ENCODE data around the gene CHST15. TPM values are rescaled to one million over a fixed set of nuclear protein-coding genes. Genes with fewer than 3 reads are reported as not detected.
A peak's percentile ranks its signal among the peaks of the same experiment; 100 is the strongest.

Gene CHST15
- total and polyA plus RNA-seq, 11 donors, result 0.88 to 27.1 (median 4.1) TPM

- Histone ChIP-seq H3K4me1 (peaks cover 0 to 11% (median 0%) of the 10 kb centered on the region in 12 donors), H3K4me3 (no peak overlapping the region), H3K27ac (no peak overlapping the region), H3K27me3 (no peaks in the 10 kb centered on the region), H3K9me3 (no peaks in the 10 kb centered on the region), H3K36me3 (no peaks in the 10 kb centered on the region)
- no peak for TF ChIP-seq CTCF (IDR thresholded peaks at IDR 0.05)
- no peak for TF ChIP-seq POLR2A (IDR thresholded peaks at IDR 0.05)
- peak in 2 of 4 donors; percentile 41 to 58 for ATAC-seq
- intact Hi-C loops (cut with DNase I), result no loop called here
- WGBS, 4 donors, result 76 to 90% (median 83%) methylated on average over 25 to 29 of the region's 29 CpGs
- no peak for DNase-seq
Observed at GRCh38 chr10:124056337-124056980, 36.9 kb downstream of the CHST15 start.

- TF ChIP-seq CTCF (IDR thresholded peaks at IDR 0.05), result no peak
- no peak for TF ChIP-seq POLR2A (IDR thresholded peaks at IDR 0.05)
- 25 to 37% (median 29%) methylated on average over 2 of the region's 2 CpGs for WGBS, 4 donors
- H3K9me3 ChIP-seq, result no peaks in the 10 kb centered on the region
- no peaks in the 10 kb centered on the region for H3K27me3 ChIP-seq
- H3K4me3 ChIP-seq, result no peak overlapping the region
- H3K36me3 ChIP-seq, result no peaks in the 10 kb centered on the region
- peaks cover 0 to 11% (median 0%) of the 10 kb centered on the region in 12 donors for H3K4me1 ChIP-seq
- no peak overlapping the region for H3K27ac ChIP-seq
- ATAC-seq (no peak), DNase-seq (no peak)
- intact Hi-C loops (cut with DNase I), result no loop called here
Observed at GRCh38 chr10:124053971-124054370, 39.4 kb downstream of the CHST15 start.

GRCh38 chr10:124052561-124052960 lies 40.8 kb downstream of the CHST15 start:
- Histone ChIP-seq H3K9me3 (no peaks in the 10 kb centered on the region), H3K27ac (no peak overlapping the region), H3K36me3 (no peaks in the 10 kb centered on the region), H3K4me1 (peaks cover 0 to 11% (median 0%) of the 10 kb centered on the region in 12 donors), H3K4me3 (no peak overlapping the region), H3K27me3 (no peaks in the 10 kb centered on the region)
- no peak for TF ChIP-seq CTCF (IDR thresholded peaks at IDR 0.05)
- WGBS, 4 donors, result 95 to 98% (median 96%) methylated on average over 10 of the region's 10 CpGs
- ATAC-seq, result no peak
- DNase-seq, result no peak
- intact Hi-C loops (cut with DNase I), result no loop called here

- DNase-seq (no peak), ATAC-seq (no peak)
- Histone ChIP-seq H3K27ac (no peak overlapping the region), H3K36me3 (no peaks in the 10 kb centered on the region), H3K4me3 (no peak overlapping the region), H3K4me1 (peaks cover 0 to 11% (median 0%) of the 10 kb centered on the region in 12 donors), H3K27me3 (no peaks in the 10 kb centered on the region), H3K9me3 (no peaks in the 10 kb centered on the region)
- 90 to 93% (median 92%) methylated on average over 17 of the region's 17 CpGs for WGBS, 4 donors
- intact Hi-C loops (cut with DNase I), result no loop called here
- TF ChIP-seq CTCF (IDR thresholded peaks at IDR 0.05) (no peak), POLR2A (IDR thresholded peaks at IDR 0.05) (no peak)
Observed at GRCh38 chr10:124050021-124051015, 43.1 kb downstream of the CHST15 start.
